HG03039 (cell line): ENCODE measurements around the gene GDA.

Experiments
- ATAC-seq: cut with Tn5 transposase; IDR thresholded peaks from one replicate; pipeline ENCODE4 v1.9.1; 2021; ENCODE audit warnings: mild to moderate bottlenecking, moderate library complexity; ENCODE audit not compliant: unreplicated experiment

GDA gene

DNA sequence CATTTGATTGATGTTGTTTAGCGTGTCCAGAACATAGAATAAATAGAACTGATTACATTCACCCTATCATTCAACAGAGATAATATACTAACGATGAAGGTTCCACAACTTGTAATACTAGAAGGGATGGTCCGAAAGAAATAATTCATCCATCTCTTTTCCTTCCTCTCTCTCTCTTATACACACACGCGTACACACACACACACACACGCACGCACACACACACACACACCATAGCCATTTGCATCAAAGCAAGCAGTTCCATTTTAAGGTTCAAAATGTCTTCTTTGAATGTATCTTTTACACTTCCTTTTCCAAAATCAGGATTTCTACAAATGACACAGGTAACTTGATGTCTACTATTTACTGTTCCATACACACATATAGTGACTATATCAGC is 887 bp downstream of the GDA start:
- ATAC-seq: no peak

GRCh38 chr9:72150661-72151060 is 1.4 kb downstream of the GDA start:
- ATAC-seq: no peak

- no peak for ATAC-seq
These were observed 1.9 kb downstream of the GDA start for GRCh38 chr9:72151104-72151503.

GRCh38 chr9:72154468-72155285 is 5.4 kb downstream of the GDA start:
- ATAC-seq: peak; percentile 79

- no peak for ATAC-seq
These were observed 6.1 kb downstream of the GDA start for GRCh38 chr9:72155301-72155700.

DNA sequence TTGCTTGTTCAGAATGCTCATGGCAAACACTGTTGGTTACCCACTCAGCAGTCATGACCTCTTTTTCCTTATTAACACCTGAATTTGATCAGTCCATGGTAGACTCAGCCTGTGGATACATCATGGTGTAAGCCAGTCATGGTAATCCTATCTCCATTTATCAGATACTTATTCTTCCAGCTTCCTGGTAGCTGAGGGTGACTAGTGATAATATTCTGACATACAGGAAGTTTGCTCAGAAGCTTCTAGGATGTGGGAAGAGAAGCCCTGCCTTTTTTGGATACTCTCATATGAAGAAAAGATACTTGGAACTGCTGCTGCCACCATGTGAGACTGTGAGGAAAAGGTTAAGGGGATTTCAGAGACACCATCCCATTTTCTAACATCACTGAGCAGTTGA is 7.3 kb downstream of the GDA start:
- no peak for ATAC-seq

DNA sequence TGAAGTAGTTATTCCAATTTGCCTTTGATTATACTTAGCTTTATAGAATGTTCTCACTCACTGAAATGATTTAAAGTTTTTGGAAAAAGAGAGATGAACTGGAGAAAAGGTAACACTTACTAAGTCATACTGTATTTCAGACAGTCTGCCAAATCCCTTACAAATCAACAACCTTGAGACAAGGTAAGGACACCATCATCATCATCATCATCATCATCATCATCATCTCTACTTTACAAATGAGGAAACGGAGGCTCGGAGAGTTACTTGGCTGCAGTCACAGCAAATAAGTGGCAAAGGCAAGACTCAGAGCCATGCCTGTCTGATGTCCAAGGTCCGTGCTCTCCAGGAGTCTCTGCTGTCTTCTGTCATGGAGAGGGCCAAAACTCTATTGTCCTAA is 9.4 kb downstream of the GDA start:
- ATAC-seq: no peak

DNA sequence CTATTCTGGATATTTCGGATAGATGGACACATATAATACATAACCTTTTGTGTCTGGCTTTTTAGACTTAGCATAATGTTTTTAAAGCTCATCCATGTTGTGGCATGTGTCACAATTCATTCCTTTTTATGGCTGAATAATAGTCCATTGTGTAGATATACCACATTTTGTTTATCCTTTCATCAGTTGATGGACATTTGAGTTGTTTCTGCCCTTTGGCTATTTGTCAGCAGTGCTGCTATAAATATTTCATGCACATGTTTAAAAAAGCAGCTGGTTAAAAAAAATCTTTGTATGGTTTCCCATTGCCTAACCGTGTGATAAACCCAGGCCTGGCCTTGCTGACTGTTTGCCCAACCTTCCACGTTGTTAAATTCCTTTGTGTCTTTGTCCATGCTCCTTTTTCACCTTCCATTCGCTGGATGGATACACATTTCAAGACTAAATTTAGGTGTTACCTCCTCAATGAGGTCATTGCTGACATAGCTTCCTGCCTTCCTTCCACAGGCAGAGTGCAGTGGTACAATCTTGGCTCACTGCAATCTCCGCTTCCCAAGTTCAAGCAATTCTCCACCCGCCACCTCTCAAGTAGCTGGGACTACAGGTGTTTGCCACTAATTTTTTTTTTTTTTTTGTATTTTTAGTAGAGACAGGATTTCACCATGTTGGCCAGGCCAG is 11.3 kb downstream of the GDA start:
- ATAC-seq: no peak

GRCh38 chr9:72165326-72165725 is 16.1 kb downstream of the GDA start:
- no peak for ATAC-seq

DNA sequence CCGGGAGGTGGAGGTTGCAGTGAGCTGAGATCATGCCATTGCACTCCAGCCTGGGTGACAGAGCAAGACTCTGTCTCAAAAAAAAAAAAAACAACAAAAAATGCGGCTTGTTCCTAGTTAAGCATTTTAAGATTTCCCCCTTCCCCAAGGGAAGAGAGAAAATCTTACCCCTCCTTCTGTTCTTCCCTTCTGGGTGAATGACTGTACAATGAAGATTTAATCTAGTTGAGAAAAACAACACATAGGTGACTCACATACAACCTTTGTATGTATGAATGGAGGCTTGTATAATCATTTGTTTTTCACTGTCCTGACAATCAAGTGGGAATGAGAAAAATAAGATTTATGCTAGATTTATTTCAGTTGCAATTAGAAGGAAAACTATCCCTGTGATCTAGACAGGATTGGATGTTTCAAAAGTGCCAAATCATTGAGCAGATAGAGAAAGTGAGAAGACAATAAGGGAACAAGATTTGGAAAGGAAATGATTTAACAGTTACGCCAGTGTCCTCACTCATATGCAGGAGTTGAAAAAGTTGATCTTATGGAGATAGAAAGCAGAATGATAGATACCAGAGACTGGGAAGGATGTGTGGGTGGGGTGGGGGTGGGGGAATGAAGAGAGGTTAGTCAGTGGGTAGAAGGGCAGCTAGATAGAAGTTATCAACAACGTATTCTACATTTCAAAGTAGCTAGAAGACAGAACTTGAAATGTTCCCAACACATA is 16.7 kb downstream of the GDA start:
- no peak for ATAC-seq

GRCh38 chr9:72168075-72168474 is 18.8 kb downstream of the GDA start:
- no peak for ATAC-seq

DNA sequence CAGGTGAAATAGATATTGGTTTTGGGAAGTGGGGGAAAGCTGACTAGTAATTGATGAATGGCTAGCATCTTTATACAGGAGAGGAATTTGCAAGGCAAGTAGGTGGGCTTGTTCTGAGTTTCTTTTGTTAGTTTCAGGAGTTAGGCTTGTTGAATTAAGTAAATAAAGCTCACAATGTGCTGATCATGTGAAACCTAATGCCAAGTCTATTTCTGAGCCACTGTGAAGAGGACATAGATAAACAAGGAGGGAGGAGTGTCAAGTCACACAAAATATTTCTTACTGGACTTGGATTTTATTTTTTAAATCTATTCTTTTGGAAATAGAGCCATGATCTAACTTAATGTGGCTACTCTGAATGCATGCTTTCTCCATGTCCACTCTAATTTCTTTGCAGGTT is 19.9 kb downstream of the GDA start:
- ATAC-seq: no peak

- no peak for ATAC-seq
These were observed 23.8 kb downstream of the GDA start for GRCh38 chr9:72173080-72173479.

- no peak for ATAC-seq
These were observed 36.3 kb downstream of the GDA start for GRCh38 chr9:72185561-72185960.

DNA sequence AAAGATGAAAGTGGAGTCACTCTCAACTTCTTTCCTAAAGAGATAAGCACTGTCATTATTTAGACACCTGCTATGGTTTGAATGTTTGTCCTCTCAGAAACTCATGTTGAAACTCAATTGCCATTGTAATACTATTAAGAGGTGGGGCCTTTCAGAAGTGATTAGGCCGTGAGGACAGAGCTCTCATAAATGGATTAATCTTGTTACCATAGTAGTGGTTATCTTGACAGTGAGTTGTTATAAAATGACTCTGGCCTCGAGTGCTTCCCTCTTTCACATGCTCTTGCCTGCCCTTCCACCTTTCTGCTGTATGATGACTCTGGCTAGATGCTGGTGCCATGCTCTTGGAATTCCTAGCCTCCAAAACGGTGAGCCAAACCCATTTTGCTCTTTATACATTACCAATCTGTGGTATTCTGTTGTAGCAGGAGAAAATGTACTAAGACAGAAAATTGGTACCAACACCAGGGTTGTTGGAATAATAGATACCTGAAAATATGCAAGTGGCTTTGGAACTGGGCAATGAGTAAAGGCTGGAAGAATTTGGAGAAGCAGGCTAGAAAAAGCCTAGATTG is 38.0 kb downstream of the GDA start:
- ATAC-seq: no peak

DNA sequence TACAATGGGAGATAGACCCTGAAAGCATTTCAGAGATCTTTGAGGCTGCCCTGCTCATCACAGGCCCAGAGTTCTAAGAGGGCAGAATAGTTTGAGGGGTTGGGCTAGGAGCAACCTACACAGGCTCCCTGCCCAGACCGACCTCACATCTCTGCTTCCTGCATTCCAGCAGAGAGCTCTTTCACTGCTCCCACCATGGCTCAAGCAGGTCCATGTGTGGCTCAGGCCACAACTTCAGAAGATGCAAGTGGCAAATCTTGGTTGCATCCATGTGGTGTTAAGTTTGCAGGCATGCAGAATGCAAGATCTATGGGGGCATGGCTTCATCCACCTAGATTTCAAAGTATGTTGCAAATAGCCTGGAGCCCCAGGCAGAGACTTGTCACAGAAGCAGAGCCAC is 39.0 kb downstream of the GDA start:
- ATAC-seq: no peak

GRCh38 chr9:72193478-72193881 is 44.2 kb downstream of the GDA start:
- ATAC-seq: peak; percentile 85

DNA sequence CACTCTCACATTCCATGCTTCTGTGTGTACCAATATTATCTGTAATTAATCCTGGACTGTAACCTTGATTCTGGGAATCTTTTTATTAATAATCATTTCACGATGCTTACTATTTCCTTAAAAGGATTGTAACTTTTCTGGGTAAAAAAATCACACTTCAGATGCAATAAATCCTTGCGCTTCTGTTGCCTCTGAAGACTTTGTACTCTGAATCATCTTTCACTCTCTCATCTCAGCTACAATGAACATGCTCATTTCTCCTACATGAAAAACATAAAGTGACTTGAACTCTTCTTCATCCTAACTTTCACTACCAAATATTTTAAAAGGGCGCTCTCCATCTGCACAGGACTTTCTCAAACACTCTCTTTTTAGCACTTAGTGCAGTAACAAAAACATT is 50.0 kb downstream of the GDA start:
- no peak for ATAC-seq

- ATAC-seq: no peak
These were observed 51.2 kb downstream of the GDA start for GRCh38 chr9:72200452-72200851.

- no peak for ATAC-seq
These were observed 52.8 kb downstream of the GDA start for GRCh38 chr9:72202009-72202408.

DNA sequence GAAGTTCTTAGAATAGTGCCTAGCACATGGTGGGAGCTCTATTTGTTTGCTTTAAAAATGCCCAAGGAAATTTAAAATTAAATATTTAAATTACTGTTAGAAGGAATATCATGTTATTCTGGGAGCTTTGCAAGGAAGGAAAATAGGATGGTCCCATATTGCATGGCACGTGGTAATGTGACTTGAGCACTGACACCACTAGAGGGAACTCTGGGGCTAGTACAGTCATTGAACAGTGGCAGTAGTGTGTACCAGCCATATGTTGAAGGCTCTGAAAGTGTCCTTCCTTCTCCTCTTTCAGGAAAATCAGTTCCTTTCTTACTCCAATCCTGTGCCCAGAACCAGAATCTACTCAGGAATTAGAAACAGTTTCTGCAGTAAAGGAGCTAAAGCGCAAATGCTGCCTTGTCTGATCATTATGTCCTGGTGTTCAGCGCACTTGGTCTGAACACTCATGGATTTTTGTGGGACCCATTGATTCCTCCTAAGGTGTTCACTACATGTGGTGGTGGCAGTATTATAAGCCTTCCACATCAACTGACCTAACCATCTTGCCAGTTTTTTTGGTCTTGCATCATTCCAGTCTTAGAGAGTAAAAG is 54.1 kb downstream of the GDA start:
- peak; percentile 72 for ATAC-seq
